GM12874 (cell line): ENCODE results near the gene ANKRD31.

Experiments
- CTCF ChIP-seq: IDR thresholded peaks from 2 replicates; pipeline ENCODE4 v1.5.1; 2011; ENCODE audit warnings: low read depth, mild to moderate bottlenecking, control low read depth, low read length, moderate library complexity; ENCODE audit not compliant: insufficient read depth

Gene ANKRD31

GRCh38 chr5:75088648-75089047 lies 148.0 kb downstream of the ANKRD31 start:
- no peak for TF ChIP-seq CTCF

GRCh38 chr5:75081510-75081909 lies 155.2 kb downstream of the ANKRD31 start:
- no peak for TF ChIP-seq CTCF

- no peak for TF ChIP-seq CTCF
These were observed 158.7 kb downstream of the ANKRD31 start for GRCh38 chr5:75078027-75078426.

- TF ChIP-seq CTCF, result no peak
These were observed 164.6 kb downstream of the ANKRD31 start for GRCh38 chr5:75072061-75072460.

- no peak for TF ChIP-seq CTCF
These were observed 165.6 kb downstream of the ANKRD31 start for GRCh38 chr5:75071100-75071499.

GRCh38 chr5:75067434-75067833 lies 169.2 kb downstream of the ANKRD31 start:
- TF ChIP-seq CTCF, result no peak

- no peak for TF ChIP-seq CTCF
These were observed 173.7 kb downstream of the ANKRD31 start for GRCh38 chr5:75062925-75063531.
